ENCODE data around the gene GSDMA. TPM values are rescaled to one million over a fixed set of nuclear protein-coding genes. Genes with fewer than 3 reads are reported as not detected.

Gene GSDMA
- total RNA-seq = not detected in 2 replicates

GRCh38 chr17:39962642-39963220 is at the start of gene GSDMA:
GSDMA (plus strand) TSS chr17:39963004; CDS start chr17:39965688, 2,684 bp downstream.
- H3K4me3 ChIP-seq (ENCODE audit: low read depth, low read length) = no peak within 1 kb of the TSS
- TF ChIP-seq CTCF (IDR thresholded peaks at IDR 0.05; ENCODE audit: insufficient read depth, low read length, poor library complexity, severe bottlenecking) = no peak
- H3K36me3 ChIP-seq (ENCODE audit: control insufficient read depth, insufficient read depth, low read length) = no peaks in the 10 kb centered on the region
- no peak for DNase-seq (ENCODE audit: low read depth)
- no peaks in the 10 kb centered on the region for H3K27me3 ChIP-seq (ENCODE audit: control insufficient read depth, insufficient read depth, low read length)

GRCh38 chr17:39913989-39914388 is 48.8 kb upstream of the GSDMA start:
- TF ChIP-seq CTCF (IDR thresholded peaks at IDR 0.05; ENCODE audit: insufficient read depth, low read length, poor library complexity, severe bottlenecking) = no peak

GRCh38 chr17:39915559-39915958 is 47.2 kb upstream of the GSDMA start:
- Histone ChIP-seq H3K36me3 (ENCODE audit: control insufficient read depth, insufficient read depth, low read length) (no peaks in the 10 kb centered on the region), H3K4me3 (ENCODE audit: low read depth, low read length) (no peak overlapping the region), H3K27me3 (ENCODE audit: control insufficient read depth, insufficient read depth, low read length) (no peaks in the 10 kb centered on the region)
- TF ChIP-seq CTCF (IDR thresholded peaks at IDR 0.05; ENCODE audit: insufficient read depth, low read length, poor library complexity, severe bottlenecking) = no peak
- DNase-seq (ENCODE audit: low read depth) = no peak

More at GRCh38 chr17:39913989-39914388, 48.8 kb upstream of the GSDMA start:
- DNase-seq (ENCODE audit: low read depth) = no peak
- no peak overlapping the region for H3K4me3 ChIP-seq (ENCODE audit: low read depth, low read length)
- H3K36me3 ChIP-seq (ENCODE audit: control insufficient read depth, insufficient read depth, low read length) = no peaks in the 10 kb centered on the region
- no peaks in the 10 kb centered on the region for H3K27me3 ChIP-seq (ENCODE audit: control insufficient read depth, insufficient read depth, low read length)

GRCh38 chr17:39916918-39917317 is 45.9 kb upstream of the GSDMA start:
- no peak for DNase-seq (ENCODE audit: low read depth)
- H3K36me3 ChIP-seq (ENCODE audit: control insufficient read depth, insufficient read depth, low read length) = no peaks in the 10 kb centered on the region
- H3K4me3 ChIP-seq (ENCODE audit: low read depth, low read length) = no peak overlapping the region
- TF ChIP-seq CTCF (IDR thresholded peaks at IDR 0.05; ENCODE audit: insufficient read depth, low read length, poor library complexity, severe bottlenecking) = peak; percentile 7
- H3K27me3 ChIP-seq (ENCODE audit: control insufficient read depth, insufficient read depth, low read length) = no peaks in the 10 kb centered on the region

GRCh38 chr17:39919087-39919683 is 43.6 kb upstream of the GSDMA start:
- no peak for DNase-seq (ENCODE audit: low read depth)
- Histone ChIP-seq H3K27me3 (ENCODE audit: control insufficient read depth, insufficient read depth, low read length) (no peaks in the 10 kb centered on the region), H3K36me3 (ENCODE audit: control insufficient read depth, insufficient read depth, low read length) (peaks cover 1% of the 10 kb centered on the region), H3K4me3 (ENCODE audit: low read depth, low read length) (no peak overlapping the region)
- TF ChIP-seq CTCF (IDR thresholded peaks at IDR 0.05; ENCODE audit: insufficient read depth, low read length, poor library complexity, severe bottlenecking) = no peak

Data from kidney epithelial cell (primary cell).